AG04449 (cell line): ENCODE results near the gene SUCLG2.

ENCODE experiments used
- CTCF ChIA-PET: fragments of 350-600 bp; formaldehyde crosslinking; extraction: SDS; loops from one replicate; lab custom pipeline; 2021; ENCODE audit warnings: antibody characterized with exemption; lab: Yijun Ruan, JAX
- POLR2A ChIA-PET: fragments of 400-600, 350-600 bp; formaldehyde crosslinking; extraction: SDS; loops from one replicate; lab custom pipeline; 2020; ENCODE audit warnings: antibody characterized with exemption, inconsistent platforms; lab: Yijun Ruan, JAX
- DNase-seq: peaks from one replicate; pipeline ENCODE4 v3.0.0-alpha.2; 2010; ENCODE audit warnings: low read depth, low spot score
- H3K4me3 ChIP-seq: 2 replicates; pipeline ENCODE4 v1.5.1; 2011; ENCODE audit warnings: low read depth, mild to moderate bottlenecking, control low read depth, low read length
- CTCF ChIP-seq: IDR thresholded peaks from one replicate; pipeline ENCODE4 v1.5.1; 2011; ENCODE audit warnings: mild to moderate bottlenecking, moderate library complexity, low read length, control low read depth, inconsistent platforms; ENCODE audit not compliant: insufficient read depth; ENCODE audit errors: missing control alignments

SUCLG2 gene

GRCh38 chr3:67437789-67438188 lies 216.6 kb downstream of the SUCLG2 start:
- POLR2A ChIA-PET, result no interaction called here
- no peak for DNase-seq
- H3K4me3 ChIP-seq, result no peak overlapping the region
- TF ChIP-seq CTCF, result no peak
- CTCF ChIA-PET, result interaction anchor here (0.6 kb wide), 1 partner anchor 178 kb away, joined by 3 read pairs; no protein-coding TSS in a partner anchor

- CTCF ChIA-PET, result no interaction called here
- no peak for TF ChIP-seq CTCF
- POLR2A ChIA-PET, result no interaction called here
- no peak overlapping the region for H3K4me3 ChIP-seq
- no peak for DNase-seq
Observed at GRCh38 chr3:67437090-67437489, 217.3 kb downstream of the SUCLG2 start.

GRCh38 chr3:67433109-67433508 lies 221.3 kb downstream of the SUCLG2 start:
- ChIA-PET CTCF (interaction anchor here (1.0 to 1.8 kb wide), 3 partner anchors 10 to 17 kb away, joined by 3 to 6 read pairs (median 3); no protein-coding TSS in a partner anchor), POLR2A (no interaction called here)
- DNase-seq, result no peak
- no peak overlapping the region for H3K4me3 ChIP-seq
- TF ChIP-seq CTCF, result no peak

- ChIA-PET CTCF (interaction anchor here (1.8 kb wide), 1 partner anchor 8 kb away, joined by 6 read pairs; no protein-coding TSS in a partner anchor), POLR2A (no interaction called here)
- H3K4me3 ChIP-seq, result no peak overlapping the region
- no peak for TF ChIP-seq CTCF
- no peak for DNase-seq
Observed at GRCh38 chr3:67431887-67432286, 222.5 kb downstream of the SUCLG2 start.

- H3K4me3 ChIP-seq, result no peak overlapping the region
- ChIA-PET POLR2A (no interaction called here), CTCF (interaction anchor here (2.1 kb wide), 1 partner anchor 9 kb away, joined by 6 read pairs; no protein-coding TSS in a partner anchor)
- no peak for TF ChIP-seq CTCF
- DNase-seq, result no peak
Observed at GRCh38 chr3:67423722-67424121, 230.7 kb downstream of the SUCLG2 start.

- no peak overlapping the region for H3K4me3 ChIP-seq
- DNase-seq, result no peak
- TF ChIP-seq CTCF, result no peak
- POLR2A ChIA-PET, result no interaction called here
- CTCF ChIA-PET, result no interaction called here
Observed at GRCh38 chr3:67421912-67422311, 232.5 kb downstream of the SUCLG2 start.
